Type B pancreatic cell (in vitro differentiated cells): Measurements from ENCODE around the gene HEPACAM. TPM values are rescaled to one million over a fixed set of nuclear protein-coding genes. Genes with fewer than 3 reads are reported as not detected.

Experiments
- DNase-seq: peaks from one replicate; pipeline ENCODE4 v3.0.0; 2021; ENCODE audit warnings: mixed read lengths; ENCODE audit not compliant: unreplicated experiment; ENCODE audit errors: extremely low spot score
- H3K27ac Mint-ChIP-seq: 2 replicates; pipeline ENCODE4 v1.8.0; 2021; ENCODE audit warnings: mild to moderate bottlenecking, mixed read lengths
- H3K27me3 Mint-ChIP-seq: 2 replicates; pipeline ENCODE4 v1.8.0; 2021; ENCODE audit warnings: mixed read lengths
- H3K36me3 Mint-ChIP-seq: 2 replicates; pipeline ENCODE4 v1.8.0; 2021; ENCODE audit warnings: mixed read lengths
- H3K4me1 Mint-ChIP-seq: one replicate; pipeline ENCODE4 v1.8.0; 2021; ENCODE audit warnings: mixed read lengths; ENCODE audit not compliant: unreplicated experiment
- H3K4me3 Mint-ChIP-seq: 2 replicates; pipeline ENCODE4 v1.8.0; 2021; ENCODE audit warnings: mild to moderate bottlenecking, mixed read lengths
- H3K9me3 Mint-ChIP-seq: 2 replicates; pipeline ENCODE4 v1.8.0; 2021; ENCODE audit warnings: mixed read lengths
- CTCF ChIP-seq: fragments of 200-600 bp; sonication (generic); conservative IDR thresholded peaks from 2 replicates; pipeline ENCODE4 v1.5.0; 2021; ENCODE audit warnings: antibody characterized with exemption, mild to moderate bottlenecking
- total RNA-seq: library from RNA; stranded (reverse); gene quantifications from 2 replicates; pipeline ENCODE4 v1.2.1, GENCODE V29; 2021; ENCODE audit warnings: low replicate concordance

The HEPACAM gene
- total RNA-seq, 1 donor from 2014 or later: 0.43 TPM

DNA sequence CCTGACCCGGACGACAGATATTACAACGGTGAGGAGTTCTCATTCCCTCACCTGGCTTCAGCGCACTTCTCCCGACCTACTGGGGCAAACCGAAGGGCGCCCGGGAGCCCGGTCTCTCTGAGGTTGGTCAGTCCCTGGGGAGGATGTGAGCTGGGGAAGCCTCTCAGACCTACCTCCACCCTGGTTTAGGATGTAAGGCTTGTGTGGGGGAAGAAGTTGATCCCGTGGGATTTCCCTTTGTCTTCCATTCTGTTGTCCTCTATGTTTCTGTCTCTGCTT lies 58.3 kb downstream of the HEPACAM start:
- no peaks in the 10 kb centered on the region for H3K9me3 Mint-ChIP-seq

DNA sequence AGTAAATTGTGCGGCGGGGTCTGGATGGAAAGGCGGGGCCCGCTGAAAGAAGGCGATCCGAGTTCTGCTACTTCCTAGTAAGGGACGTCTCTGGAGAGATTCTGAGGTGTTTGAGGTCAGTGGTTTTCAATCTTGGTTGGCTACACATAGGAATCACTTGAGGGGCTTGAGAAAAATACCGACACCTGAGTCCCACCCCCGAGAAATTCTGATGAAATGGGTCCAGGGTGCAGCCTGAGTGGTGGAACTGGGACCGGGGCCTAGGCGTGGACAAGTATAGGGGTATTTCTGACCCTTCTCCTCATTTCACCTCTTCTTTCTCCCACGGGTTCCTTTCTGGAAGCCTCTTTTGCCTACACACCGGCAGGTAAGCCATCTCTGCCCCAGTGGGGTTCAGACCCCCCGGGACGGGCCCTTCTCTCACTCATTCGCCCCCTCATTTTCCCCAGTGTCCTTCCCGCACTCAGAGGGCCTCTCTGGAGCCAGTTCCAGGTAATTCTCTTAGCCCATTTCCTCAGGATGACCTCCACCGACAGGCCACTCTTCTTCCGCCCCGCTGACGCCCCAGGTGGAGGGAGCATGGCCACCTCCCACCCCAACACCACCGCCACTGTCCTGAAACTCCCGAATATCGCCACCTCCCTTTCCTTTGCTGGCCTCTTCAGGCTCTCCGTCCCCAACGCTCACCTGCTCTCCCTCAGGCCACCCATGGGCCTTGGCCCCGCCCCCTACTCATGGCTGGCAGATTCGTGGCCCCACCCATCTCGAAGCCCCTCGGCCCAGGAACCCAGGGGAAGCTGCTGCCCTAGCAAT lies 58.8 kb downstream of the HEPACAM start:
- Mint-ChIP-seq H3K9me3 (no peaks in the 10 kb centered on the region), H3K27me3 (peaks cover 52% of the 10 kb centered on the region), H3K36me3 (no peaks in the 10 kb centered on the region), H3K4me1 (peaks cover 5% of the 10 kb centered on the region), H3K4me3 (peak overlapping the region; percentile 90), H3K27ac (peak overlapping the region; percentile 81)
- no peak for DNase-seq
- TF ChIP-seq CTCF: no peak

More for the DNA sequence above, 58.3 kb downstream of the HEPACAM start:
- peak; percentile 44 for DNase-seq
- no peak for TF ChIP-seq CTCF
- Mint-ChIP-seq H3K27me3 (peaks cover 46% of the 10 kb centered on the region), H3K27ac (peak overlapping the region; percentile 36), H3K36me3 (no peaks in the 10 kb centered on the region), H3K4me1 (peaks cover 9% of the 10 kb centered on the region), H3K4me3 (peak overlapping the region; percentile 90)

GRCh38 chr11:124875943-124876817 lies 59.7 kb downstream of the HEPACAM start:
- H3K4me1 Mint-ChIP-seq: peaks cover 5% of the 10 kb centered on the region
- H3K36me3 Mint-ChIP-seq: no peaks in the 10 kb centered on the region
- peak overlapping the region; percentile 90 for H3K4me3 Mint-ChIP-seq
- H3K27me3 Mint-ChIP-seq: peaks cover 60% of the 10 kb centered on the region
- peak; percentile 91 for DNase-seq
- TF ChIP-seq CTCF: peak; percentile 79
- H3K27ac Mint-ChIP-seq: peak overlapping the region; percentile 81
- no peaks in the 10 kb centered on the region for H3K9me3 Mint-ChIP-seq

DNA sequence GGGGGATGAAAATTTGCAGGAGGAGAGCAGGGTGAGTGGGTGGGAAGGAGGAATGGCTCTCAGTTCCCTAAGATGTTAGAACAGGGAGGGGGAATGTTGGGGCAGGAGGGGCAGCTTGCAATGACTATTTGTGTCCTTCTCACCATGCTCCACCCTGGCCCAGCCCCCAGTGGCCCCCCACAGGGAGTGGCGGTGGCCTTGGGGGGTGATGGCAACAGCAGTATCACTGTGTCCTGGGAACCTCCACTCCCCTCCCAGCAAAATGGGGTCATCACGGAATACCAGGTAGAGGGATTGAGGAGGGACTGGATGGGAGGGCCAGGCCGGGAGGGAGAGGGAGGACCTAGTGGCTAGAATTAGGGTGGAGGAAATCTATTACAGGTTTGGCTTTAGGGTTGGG lies 60.4 kb downstream of the HEPACAM start:
- H3K27me3 Mint-ChIP-seq: peaks cover 68% of the 10 kb centered on the region

More for the DNA sequence above, 60.4 kb downstream of the HEPACAM start:
- Mint-ChIP-seq H3K36me3 (no peaks in the 10 kb centered on the region), H3K4me3 (peak overlapping the region; percentile 90), H3K4me1 (peaks cover 5% of the 10 kb centered on the region), H3K27ac (no peak overlapping the region), H3K9me3 (no peaks in the 10 kb centered on the region)
- no peak for DNase-seq
- no peak for TF ChIP-seq CTCF
